Endothelial cell of umbilical vein (primary cell): Measurements from ENCODE around the gene RNF187. TPM values are rescaled to one million over a fixed set of nuclear protein-coding genes. Genes with fewer than 3 reads are reported as not detected.

Experiments
- Bru-seq: library from RNA; stranded (reverse); fragments of 400-500 nt; gene quantifications from one replicate; lab custom pipeline; 2021; lab: Mats Ljungman, UMichigan
- BruChase-seq, 2 experiments: library from RNA; stranded (reverse); fragments of 400-500 nt; gene quantifications; one replicate each; lab custom pipeline; 2021; lab: Mats Ljungman, UMichigan
- BruUV-seq: library from RNA; stranded (reverse); fragments of 400-500 nt; replicated peaks from 2 replicates; lab custom pipeline; 2021; lab: Mats Ljungman, UMichigan
- CTCF ChIA-PET: fragments of 300-600, 350-600 bp; sonication (Branson Sonifier 250); formaldehyde crosslinking; loops from one replicate; lab custom pipeline; 2021; ENCODE audit warnings: antibody characterized with exemption, inconsistent platforms; lab: Charles Lee
- POLR2A ChIA-PET: fragments of 300-600, 350-600 bp; sonication (Branson Sonifier 250); formaldehyde crosslinking; loops from one replicate; lab custom pipeline; 2021; ENCODE audit warnings: antibody characterized with exemption, inconsistent platforms; lab: Charles Lee
- DNase-seq: peaks from one replicate; pipeline ENCODE4 v3.0.0-alpha.2; 2011; ENCODE audit warnings: low read depth, low spot score
- FAIRE-seq: peaks from 2 replicates; lab custom pipeline; 2011; peaks lifted over from hg19 to GRCh38; lab: Jason Lieb, UNC
- H2AFZ ChIP-seq: 2 replicates; pipeline ENCODE4 v1.6.0; 2012; ENCODE audit warnings: low read depth, low read length, control low read depth, inconsistent platforms
- H3K27ac ChIP-seq: 2 replicates; pipeline ENCODE4 v1.5.1; 2011; ENCODE audit warnings: low read depth, mild to moderate bottlenecking, control low read depth, low read length, moderate library complexity; ENCODE audit not compliant: insufficient read depth
- H3K27me3 ChIP-seq, 2 experiments: 2 replicates each; pipeline versions ENCODE4 v1.6.0 to v1.6.1; 2011; ENCODE audit warnings: low read length in 2 of 2, mixed read lengths in 1 of 2; ENCODE audit not compliant: control insufficient read depth in 2 of 2, insufficient read depth in 2 of 2
- H3K36me3 ChIP-seq, 2 experiments: 2 replicates in 1 of 2; 3 replicates in 1 of 2; pipeline ENCODE4 v1.5.1; 2011; ENCODE audit warnings: low read length in 2 of 2, mild to moderate bottlenecking in 1 of 2, moderate library complexity in 1 of 2; ENCODE audit not compliant: control insufficient read depth in 2 of 2, insufficient read depth in 2 of 2; ENCODE audit errors: extremely low read depth in 1 of 2
- H3K4me1 ChIP-seq: 3 replicates; pipeline ENCODE4 v1.5.1; 2011; ENCODE audit warnings: mild to moderate bottlenecking, low read length; ENCODE audit not compliant: control insufficient read depth, insufficient read depth; ENCODE audit errors: extremely low read depth
- H3K4me2 ChIP-seq: 2 replicates; pipeline ENCODE4 v1.6.1; 2011; ENCODE audit warnings: low read length, control low read depth, mixed read lengths; ENCODE audit not compliant: insufficient read depth
- H3K4me3 ChIP-seq, 3 experiments: fragments of 200-600 bp in 1 of 3; sonication (generic), shearing (Covaris generic) in 1 of 3; replicated peaks in 1 of 3; 2 replicates each; pipeline ENCODE4 v1.5.1; 2011 to 2016; ENCODE audit warnings: control low read depth in 3 of 3, low read length in 3 of 3, mild to moderate bottlenecking in 2 of 3, inconsistent platforms in 1 of 3, low read depth in 1 of 3, moderate library complexity in 1 of 3; ENCODE audit not compliant: insufficient read depth in 1 of 3
- H3K79me2 ChIP-seq: 2 replicates; pipeline ENCODE4 v1.6.0; 2012; ENCODE audit warnings: low read length, inconsistent platforms; ENCODE audit not compliant: control insufficient read depth, insufficient read depth
- H3K9ac ChIP-seq: replicated peaks from 2 replicates; pipeline ENCODE3; 2011; ENCODE audit warnings: low read length, control low read depth; ENCODE audit not compliant: insufficient read depth; ENCODE audit errors: extremely low read depth
- H3K9me1 ChIP-seq: replicated peaks from 3 replicates; pipeline ENCODE4 v1.6.0; 2011; ENCODE audit warnings: mild to moderate bottlenecking, low read length; ENCODE audit not compliant: control insufficient read depth, insufficient read depth; ENCODE audit errors: extremely low read depth
- H3K9me3 ChIP-seq: replicated peaks from 2 replicates; pipeline ENCODE4 v1.5.1; 2012; ENCODE audit warnings: low read length, inconsistent platforms; ENCODE audit not compliant: control insufficient read depth, insufficient read depth
- H4K20me1 ChIP-seq: replicated peaks from 2 replicates; pipeline ENCODE3; 2011; ENCODE audit warnings: mild to moderate bottlenecking, low read length; ENCODE audit not compliant: control insufficient read depth, insufficient read depth; ENCODE audit errors: extremely low read depth
- EZH2 ChIP-seq: IDR thresholded peaks from 2 replicates; pipeline ENCODE4 v1.6.1; 2012; ENCODE audit warnings: borderline replicate concordance, low read depth, mild to moderate bottlenecking, moderate library complexity, low read length, inconsistent platforms; ENCODE audit not compliant: severe bottlenecking
- FOS ChIP-seq: IDR thresholded peaks from 2 replicates; pipeline ENCODE4 v1.6.1; 2011; ENCODE audit warnings: mild to moderate bottlenecking, low read length, moderate library complexity, borderline replicate concordance; ENCODE audit not compliant: insufficient read depth
- GATA2 ChIP-seq: IDR thresholded peaks from 2 replicates; pipeline ENCODE4 v1.7.0; 2011; ENCODE audit warnings: low read depth, mild to moderate bottlenecking, moderate library complexity, mixed read lengths, low read length; ENCODE audit not compliant: insufficient read length, insufficient read depth
- JUN ChIP-seq: IDR thresholded peaks from 2 replicates; pipeline ENCODE4 v1.6.1; 2011; ENCODE audit warnings: borderline replicate concordance, low read depth; ENCODE audit not compliant: insufficient read length, insufficient read depth
- MYC ChIP-seq: IDR thresholded peaks from one replicate; pipeline ENCODE4 v1.6.1; 2011; ENCODE audit warnings: mild to moderate bottlenecking, low read depth, low read length
- POLR2A ChIP-seq: IDR thresholded peaks from 2 replicates; pipeline ENCODE4 v1.6.1; 2012; ENCODE audit warnings: low read depth, mild to moderate bottlenecking, control low read depth, low read length
- POLR2AphosphoS5 ChIP-seq: IDR thresholded peaks from 2 replicates; pipeline ENCODE4 v1.6.1; 2012; ENCODE audit warnings: low read depth, mild to moderate bottlenecking, control low read depth, low read length, moderate library complexity; ENCODE audit not compliant: insufficient read depth
- dilution Hi-C: fragments of 300-500 bp; cut with MboI; formaldehyde crosslinking; loops from one replicate; pipeline ENCODE4 v1.15.0; 2019; ENCODE audit warnings: low sequenced_read_pairs; ENCODE audit not compliant: extremely low pct_ligation_motif_present
- intact Hi-C: fragments of 100-400 bp; cut with micrococcal nuclease; formaldehyde crosslinking; loops from one replicate; pipeline ENCODE4 v1.10.0; 2022
- long read RNA-seq: library from polyadenylated mRNA; stranded (forward); transcript quantifications from one replicate; pipeline ENCODE4 v2.0.0, GENCODE V29; 2021
- polyA minus RNA-seq, 3 experiments: library from RNA; depleted of rRNA, polyadenylated mRNA; stranded (reverse); fragments of >200 nt; gene quantifications; 1 replicate in 1 of 3; 2 replicates in 2 of 3; pipeline ENCODE4 v1.2.3, GENCODE V29; 2011
- polyA plus RNA-seq, 4 experiments: library from polyadenylated mRNA; depleted of rRNA in 3 of 4; stranded (reverse) in 3 of 4; unstranded in 1 of 4; fragments of >200 nt; gene quantifications; 2 replicates each; pipeline versions ENCODE4 v1.2.1 to v1.2.3, GENCODE V29; 2011 to 2012; ENCODE audit warnings: missing spikeins in 1 of 4
- total RNA-seq: library from RNA; stranded (reverse); gene quantifications from 2 replicates; pipeline ENCODE4 v1.2.3, GENCODE V29; 2021
- TF ChIP-seq, protein P1 (sequence below): IDR thresholded peaks from 2 replicates; pipeline ENCODE4 v1.6.1; 2011; ENCODE audit not compliant: insufficient read depth, insufficient read length
- TF ChIP-seq, protein P2 (sequence below), 2 donors: IDR thresholded peaks; 1 replicate in 1 of 2; 2 replicates in 1 of 2; pipeline ENCODE4 v1.5.1; 2011; ENCODE audit warnings: low read length in 2 of 2, mild to moderate bottlenecking in 2 of 2, moderate library complexity in 2 of 2, control low read depth in 1 of 2, inconsistent platforms in 1 of 2, low read depth in 1 of 2; ENCODE audit not compliant: insufficient read depth in 1 of 2; ENCODE audit errors: extremely low read depth in 1 of 2

The RNF187 gene
- total RNA-seq, result 86.4 and 87.1 TPM in 2 replicates
- 48.0 and 48.7 TPM in 2 replicates for polyA plus RNA-seq
- 42.8 and 50.9 TPM in 2 replicates for polyA plus RNA-seq (2011; cell fraction: cytosol; rRNA removed)
- 15.7 and 19.5 TPM in 2 replicates for polyA plus RNA-seq (2011; cell fraction: nucleus; rRNA removed)
- polyA plus RNA-seq (2012), result 60.7 and 77.6 TPM in 2 replicates
- polyA minus RNA-seq, result 36.6 and 52.6 TPM in 2 replicates
- polyA minus RNA-seq (2011; cell fraction: cytosol; rRNA and poly(A)+ RNA removed), result 47.9 TPM
- 4.3 and 6.1 TPM in 2 replicates for polyA minus RNA-seq (2011; cell fraction: nucleus; rRNA and poly(A)+ RNA removed)
- Bru-seq, nascent RNA, result percentile 61 among the genes with signal in this experiment
- BruChase-seq, experiment 1, labeled RNA remaining after a 6-hour chase, result percentile 88 among the genes with signal in this experiment
- percentile 69 among the genes with signal in this experiment for BruChase-seq, experiment 2, labeled RNA remaining after a 2-hour chase
- long read RNA-seq, transcript RNF187-201 (4 exons, 3,017 nt), result major isoform, 257 of 298 reads
- long read RNA-seq, partial matches to known transcripts, result 18 of 298 reads
- long read RNA-seq, other reads (novel, unspliced or antisense), result 23 of 298 reads

- Histone ChIP-seq H3K36me3 (peaks cover 0 to 13% of the 10 kb centered on the region in 2 experiments), H3K9me3 (no peaks in the 10 kb centered on the region), H3K4me1 (no peaks in the 10 kb centered on the region), H3K4me2 (peak within 1 kb of the TSS; percentile 27), H3K27ac (peak within 1 kb of the TSS; percentile 72), H3K27me3 (no peaks in the 10 kb centered on the region), H4K20me1 (no peaks in the 10 kb centered on the region), H2AFZ (peak within 1 kb of the TSS; percentile 48), H3K4me3 (peak within 1 kb of the TSS; percentile 42 to 79 (median 46)), H3K9me1 (no peaks in the 10 kb centered on the region), H3K9ac (peak within 1 kb of the TSS; percentile 49), H3K79me2 (no peaks in the 10 kb centered on the region)
- CTCF ChIA-PET, result interaction anchor here (0.6 to 3.9 kb wide), 8 partner anchors 13 to 94 kb away, joined by 3 to 36 read pairs (median 6); a partner anchor contains a TSS
- POLR2A ChIA-PET, result interaction anchor here (1.5 kb wide), 1 partner anchor 30 kb away, joined by 3 read pairs; a partner anchor contains a TSS
- DNase-seq (no peak), FAIRE-seq (no peak)
- BruUV-seq, result no TSS peak
- TF ChIP-seq EZH2, result no peak
- no peak for TF ChIP-seq MYC
- TF ChIP-seq, protein P1, sequence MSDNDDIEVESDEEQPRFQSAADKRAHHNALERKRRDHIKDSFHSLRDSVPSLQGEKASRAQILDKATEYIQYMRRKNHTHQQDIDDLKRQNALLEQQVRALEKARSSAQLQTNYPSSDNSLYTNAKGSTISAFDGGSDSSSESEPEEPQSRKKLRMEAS, result no peak
- no peak for TF ChIP-seq GATA2
- TF ChIP-seq POLR2AphosphoS5, result peak; percentile 60
- peak; percentile 71 for TF ChIP-seq POLR2A
- TF ChIP-seq FOS, result no peak
- no peak for TF ChIP-seq JUN
- TF ChIP-seq, protein P2, sequence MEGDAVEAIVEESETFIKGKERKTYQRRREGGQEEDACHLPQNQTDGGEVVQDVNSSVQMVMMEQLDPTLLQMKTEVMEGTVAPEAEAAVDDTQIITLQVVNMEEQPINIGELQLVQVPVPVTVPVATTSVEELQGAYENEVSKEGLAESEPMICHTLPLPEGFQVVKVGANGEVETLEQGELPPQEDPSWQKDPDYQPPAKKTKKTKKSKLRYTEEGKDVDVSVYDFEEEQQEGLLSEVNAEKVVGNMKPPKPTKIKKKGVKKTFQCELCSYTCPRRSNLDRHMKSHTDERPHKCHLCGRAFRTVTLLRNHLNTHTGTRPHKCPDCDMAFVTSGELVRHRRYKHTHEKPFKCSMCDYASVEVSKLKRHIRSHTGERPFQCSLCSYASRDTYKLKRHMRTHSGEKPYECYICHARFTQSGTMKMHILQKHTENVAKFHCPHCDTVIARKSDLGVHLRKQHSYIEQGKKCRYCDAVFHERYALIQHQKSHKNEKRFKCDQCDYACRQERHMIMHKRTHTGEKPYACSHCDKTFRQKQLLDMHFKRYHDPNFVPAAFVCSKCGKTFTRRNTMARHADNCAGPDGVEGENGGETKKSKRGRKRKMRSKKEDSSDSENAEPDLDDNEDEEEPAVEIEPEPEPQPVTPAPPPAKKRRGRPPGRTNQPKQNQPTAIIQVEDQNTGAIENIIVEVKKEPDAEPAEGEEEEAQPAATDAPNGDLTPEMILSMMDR (IDR thresholded peaks at IDR 0.05; ENCODE audit: extremely low read depth in 1 of 2, insufficient read depth in 1 of 2, low read depth in 1 of 2, low read length in 2 of 2), result no peak
- dilution Hi-C loops, result no loop called here
- intact Hi-C loops, result loop anchor here (1.0 to 5.0 kb wide), 4 partner anchors 15 to 320 kb away; partner anchors contain the start of gene IBA57
Measured at GRCh38 chr1:228487336-228488124, at the start of gene RNF187. TSS of gene RNF187 (plus strand) at chr1:228487382.
